C4-2B (cell line): Measurements from ENCODE around the gene QSOX2.

Experiments used
- CTCF ChIP-seq: fragments of 450-650 bp; conservative IDR thresholded peaks from 2 replicates; pipeline ENCODE4 v1.5.1; 2017; ENCODE audit warnings: mild to moderate bottlenecking
- ZFX ChIP-seq: fragments of 450-650 bp; IDR thresholded peaks from 2 replicates; pipeline ENCODE4 v1.6.1; 2017

GRCh38 chr9:136225366-136225747, 20.3 kb downstream of the QSOX2 start:
- TF ChIP-seq CTCF (no peak), ZFX (no peak)
